HG02884 (cell line): ENCODE measurements around the gene KRTAP21-2.
A peak's percentile ranks its signal among the peaks of the same experiment; 100 is the strongest.
"Not testable (repeated sequence)": the region's sequence is repeated elsewhere in the genome, so short reads cannot be mapped to it uniquely, and the experiment has no call there.

Experiments used
- ATAC-seq: cut with Tn5 transposase; IDR thresholded peaks from one replicate; pipeline ENCODE4 v1.9.1; 2021; ENCODE audit warnings: mild to moderate bottlenecking, moderate library complexity; ENCODE audit not compliant: unreplicated experiment

Gene KRTAP21-2

DNA sequence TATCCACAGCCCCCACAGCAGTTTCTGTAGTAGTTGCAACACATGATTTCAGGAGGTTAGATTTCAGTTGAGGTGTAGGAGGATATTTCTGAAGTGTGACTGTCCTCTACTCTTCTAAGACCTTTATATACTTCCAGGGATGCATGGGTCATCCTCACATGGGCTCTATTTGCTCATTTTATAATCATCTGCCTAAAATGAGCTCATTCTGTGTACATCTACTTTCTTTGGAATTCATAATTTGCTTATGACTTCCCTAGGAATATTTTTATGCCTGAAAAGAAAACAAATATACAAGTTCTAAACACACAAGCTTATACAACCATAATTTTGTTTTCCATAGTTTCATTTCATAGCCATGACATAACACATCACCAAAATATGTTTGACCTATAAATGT lies at the start of gene KRTAP21-2:
TSS of gene KRTAP21-2 (minus strand) at position 101 of the 400 bp plus-strand sequence. CDS start at position 44, 57 bp downstream.
- ATAC-seq = no peak

DNA sequence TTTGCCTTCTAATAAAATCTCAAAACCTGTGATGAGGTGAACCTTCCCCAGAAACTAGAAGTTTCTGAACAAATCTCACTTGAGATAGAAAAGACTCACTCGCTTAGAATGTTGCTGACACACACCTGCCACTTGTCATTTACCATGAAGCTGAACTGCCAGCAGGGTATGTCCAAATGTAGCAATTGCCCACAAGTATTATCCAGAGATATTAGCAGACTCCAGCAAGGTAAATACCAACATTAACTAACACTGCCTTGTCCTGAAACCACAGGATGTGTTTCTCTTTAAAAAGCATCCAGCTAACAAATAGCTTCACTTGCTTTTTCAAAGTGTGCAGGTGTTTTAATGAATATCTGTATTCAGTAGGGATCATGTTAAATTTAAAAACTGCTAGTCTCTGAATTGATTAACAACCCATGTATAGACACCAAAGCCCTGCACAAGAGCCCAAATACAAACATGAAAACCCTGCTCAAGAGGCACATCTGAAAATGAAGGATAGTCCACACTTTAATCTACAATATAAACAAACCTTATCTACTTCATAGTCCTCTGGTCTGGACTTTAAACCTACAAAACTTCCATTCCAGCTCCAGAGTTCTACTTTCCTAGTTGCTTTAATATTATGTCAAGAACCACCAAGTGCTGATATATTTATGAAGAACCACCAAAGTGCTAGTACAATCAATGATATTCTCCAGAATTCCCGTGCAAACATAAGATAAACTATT lies 46.7 kb upstream of the KRTAP21-2 start:
- no peak for ATAC-seq

DNA sequence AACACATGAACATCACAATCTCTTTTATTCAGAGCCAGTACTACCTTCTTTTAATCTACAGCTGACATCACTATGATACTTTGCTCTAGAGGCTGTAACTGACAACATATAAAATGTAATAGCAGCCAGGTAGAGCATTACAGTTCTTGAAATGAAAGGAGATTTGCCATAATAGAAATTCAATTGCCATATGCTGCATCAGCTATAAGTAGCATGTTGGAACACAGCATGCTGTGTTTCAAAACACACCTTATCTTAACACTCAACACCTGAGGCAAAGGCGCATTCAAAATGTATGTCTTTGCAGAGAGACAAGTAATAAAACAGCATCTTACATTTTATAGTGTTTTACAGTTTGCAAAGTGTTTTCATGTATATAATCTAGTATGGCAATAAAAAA lies 32.2 kb upstream of the KRTAP21-2 start:
- ATAC-seq = no peak

DNA sequence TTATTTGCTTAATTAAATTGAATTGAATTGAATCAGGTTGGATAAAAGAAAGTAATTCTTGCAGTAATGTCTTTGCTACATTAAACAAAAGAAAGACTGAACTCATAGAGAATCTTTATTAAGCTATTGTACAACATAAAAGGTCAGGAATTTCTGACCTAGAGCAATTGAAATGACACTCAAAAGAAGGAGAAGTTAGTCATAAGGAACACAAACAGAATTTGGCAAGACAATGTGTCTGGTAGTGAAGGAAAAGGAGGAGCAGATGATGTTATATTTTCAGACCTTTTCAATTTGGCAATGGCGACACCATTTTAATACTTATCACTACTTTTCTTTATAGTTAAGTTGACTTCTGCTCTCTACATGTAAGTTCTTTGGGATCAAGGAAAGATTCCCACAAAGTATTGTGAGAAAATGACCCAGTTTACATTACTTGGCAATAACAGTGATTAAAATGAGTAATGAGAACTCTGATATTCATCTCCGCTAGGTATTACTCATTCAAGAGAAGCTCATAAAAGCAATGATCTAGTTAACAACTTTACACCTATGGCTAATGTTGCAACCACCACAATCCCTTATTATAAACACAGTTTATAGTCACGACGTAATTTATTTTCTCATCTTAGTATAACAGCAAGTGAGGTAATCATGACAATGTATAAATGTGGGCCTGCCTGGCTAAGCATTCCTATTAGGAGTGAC lies 22.8 kb upstream of the KRTAP21-2 start:
- no peak for ATAC-seq

DNA sequence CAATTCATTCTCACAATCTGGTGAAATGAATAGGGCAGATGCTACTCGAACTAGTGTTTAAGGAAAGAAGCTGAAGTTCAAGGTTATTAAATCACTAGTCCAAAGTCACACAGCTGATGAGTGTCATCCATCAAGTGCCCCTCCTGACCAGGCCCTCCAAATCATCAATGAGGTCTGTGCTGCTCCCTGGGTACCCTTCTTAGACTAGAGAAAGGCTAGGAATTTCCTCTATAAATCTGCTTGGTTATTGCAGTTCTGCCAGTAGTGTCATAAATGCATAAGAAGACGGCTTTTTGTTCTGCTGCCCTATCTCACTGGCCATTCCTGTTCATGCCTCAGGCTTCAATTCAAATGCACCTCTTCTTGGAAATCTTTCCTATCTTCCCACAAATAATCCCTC lies 13.7 kb upstream of the KRTAP21-2 start:
- no peak for ATAC-seq

DNA sequence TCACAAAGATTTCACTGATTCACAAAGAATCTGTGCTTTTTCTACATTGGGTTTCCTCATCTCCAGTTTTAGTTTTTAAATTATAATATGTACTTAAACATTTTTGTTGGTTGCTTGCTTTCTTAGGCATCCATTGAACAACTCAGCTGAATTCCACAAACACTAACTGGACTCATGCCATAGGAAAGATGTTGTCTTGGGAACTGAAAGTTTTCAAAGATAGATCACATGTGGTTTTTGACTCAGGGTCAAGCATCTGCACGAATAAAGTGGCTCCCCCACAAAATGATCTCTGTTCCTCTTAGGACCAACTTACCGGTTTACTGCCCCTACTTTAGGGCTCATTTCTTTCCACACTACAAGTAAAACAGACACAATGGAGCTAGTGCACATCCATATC lies 11.2 kb upstream of the KRTAP21-2 start:
- no peak for ATAC-seq

DNA sequence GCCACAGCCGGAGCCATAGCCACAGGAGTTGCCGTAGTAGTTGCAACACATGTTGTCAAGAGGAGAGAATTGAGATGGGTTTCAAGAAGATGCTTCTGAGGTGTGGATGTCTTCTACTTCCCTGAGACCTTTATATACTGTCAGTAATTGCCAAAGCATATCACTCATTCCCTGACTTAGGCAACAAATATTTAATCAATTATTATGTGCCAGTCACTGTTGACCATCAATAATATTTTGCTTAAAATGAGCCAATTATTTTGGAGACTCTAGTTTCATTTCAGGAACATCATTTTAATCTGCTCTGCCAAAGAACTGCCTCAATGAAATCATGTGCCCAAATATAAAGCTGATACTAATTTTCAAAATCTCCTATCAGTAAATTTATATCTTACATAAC lies 8.3 kb upstream of the KRTAP21-2 start, which contains the start of gene KRTAP21-1:
TSS of gene KRTAP21-1 (minus strand) at position 101 of the 400 bp plus-strand sequence. CDS start at position 51, 50 bp downstream.
- ATAC-seq = not testable (repeated sequence)

DNA sequence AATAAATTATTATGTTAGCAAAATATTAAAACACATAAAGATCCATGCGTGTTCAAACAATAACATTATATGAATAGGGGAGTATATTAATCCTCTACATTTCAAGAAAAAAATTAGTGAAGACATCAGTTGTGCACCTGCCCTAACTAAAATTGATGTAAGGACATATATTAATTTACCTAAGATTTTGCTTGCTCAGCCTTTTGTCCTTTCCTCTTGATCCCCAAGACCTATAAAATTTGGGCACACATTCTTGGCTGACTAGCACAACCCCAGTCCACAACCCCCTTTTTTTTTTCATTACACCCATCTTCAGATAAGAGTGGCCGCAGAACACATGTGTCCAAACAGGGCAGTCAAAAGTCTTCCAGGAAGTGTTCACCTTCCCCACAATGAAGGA lies 6.6 kb downstream of the KRTAP21-2 start:
- no peak for ATAC-seq

DNA sequence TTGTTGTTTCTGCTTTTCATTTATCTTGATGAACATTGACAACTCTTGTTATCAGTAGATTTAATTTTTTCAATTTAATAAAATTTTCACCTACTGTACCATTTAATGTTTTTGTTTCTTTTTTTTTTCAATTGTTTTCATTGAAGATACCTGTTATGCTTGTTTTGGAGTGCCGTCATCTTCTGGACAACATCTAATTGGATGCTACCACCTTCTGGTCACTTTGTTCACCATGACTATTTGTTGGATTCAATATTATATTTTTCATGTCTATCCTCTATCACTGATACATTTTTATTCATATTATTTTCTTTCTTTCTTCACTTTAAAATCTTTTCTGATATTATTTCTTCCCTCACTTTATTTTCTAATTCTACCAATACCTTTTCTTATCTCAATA lies 14.0 kb downstream of the KRTAP21-2 start:
- no peak for ATAC-seq

DNA sequence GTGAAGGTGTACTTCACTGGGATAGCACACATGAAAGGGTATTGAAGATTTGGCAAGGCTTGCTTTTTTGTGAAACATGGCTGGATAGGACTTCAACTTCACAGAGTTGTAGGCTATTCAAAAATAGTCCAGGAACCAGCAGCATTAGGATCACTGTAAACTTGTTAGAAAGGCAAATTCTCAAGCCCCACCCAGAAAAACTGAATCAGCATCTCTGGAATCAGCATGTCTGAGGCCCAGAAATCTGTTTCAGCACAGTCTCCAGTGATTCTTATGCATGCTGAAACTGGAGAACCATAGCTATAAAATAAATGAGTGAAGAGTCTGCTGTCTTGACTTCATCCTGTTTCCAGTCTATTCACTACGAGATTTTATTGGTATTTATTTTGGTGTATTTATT lies 20.3 kb downstream of the KRTAP21-2 start:
- no peak for ATAC-seq

DNA sequence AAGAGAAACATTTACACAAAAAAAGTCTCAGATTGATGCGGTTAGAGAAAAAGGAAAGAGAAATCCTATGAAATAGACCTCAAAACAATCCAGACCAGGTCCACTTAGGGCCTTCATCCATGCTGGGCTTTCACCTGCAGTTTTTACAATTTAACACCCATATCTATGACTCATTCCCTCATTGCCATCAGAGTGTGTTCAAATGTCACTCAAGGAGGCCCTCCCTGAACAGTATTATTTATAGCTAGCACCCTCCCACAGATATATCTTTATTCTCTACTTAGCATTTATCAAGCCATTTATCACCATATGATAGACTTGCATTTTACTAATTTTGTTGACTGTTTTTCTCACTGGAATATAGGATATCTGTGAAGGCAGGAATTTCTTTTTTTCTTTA lies 27.7 kb downstream of the KRTAP21-2 start:
- peak; percentile 50 for ATAC-seq

DNA sequence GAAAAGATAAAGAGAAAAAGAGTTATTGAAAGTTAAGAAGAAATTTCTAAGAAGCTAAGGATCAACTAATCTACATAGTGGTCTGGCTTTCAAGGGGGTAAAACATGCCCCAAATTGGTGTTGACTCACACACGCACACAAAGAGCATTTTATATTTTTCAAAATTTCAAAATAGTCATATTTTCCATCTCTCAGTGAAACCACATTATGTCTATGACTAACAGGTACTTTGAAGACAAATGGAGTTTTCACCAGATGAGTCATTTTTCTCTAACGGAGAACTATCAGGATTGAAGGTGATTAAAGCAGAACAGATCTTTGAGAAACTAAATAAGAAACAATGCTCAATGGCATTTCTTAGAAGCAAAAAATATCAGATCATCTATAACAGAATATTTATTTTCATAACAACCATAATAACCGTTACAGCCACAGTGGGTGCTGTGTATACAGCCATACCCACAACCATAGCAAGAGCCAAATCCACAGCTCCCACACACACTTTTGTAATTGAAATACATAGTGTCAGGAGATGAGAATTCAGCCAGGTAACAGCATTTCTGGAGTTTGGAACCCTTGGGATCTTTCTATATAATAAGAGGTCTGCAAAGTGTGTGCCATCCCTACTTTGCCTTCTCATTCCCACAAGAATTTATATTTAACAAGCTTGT lies 28.7 kb downstream of the KRTAP21-2 start, which contains the start of gene KRTAP21-3:
TSS of gene KRTAP21-3 (minus strand) at position 539 of the 671 bp plus-strand sequence. CDS start at position 521, 18 bp downstream.
- ATAC-seq = peak; percentile 80

DNA sequence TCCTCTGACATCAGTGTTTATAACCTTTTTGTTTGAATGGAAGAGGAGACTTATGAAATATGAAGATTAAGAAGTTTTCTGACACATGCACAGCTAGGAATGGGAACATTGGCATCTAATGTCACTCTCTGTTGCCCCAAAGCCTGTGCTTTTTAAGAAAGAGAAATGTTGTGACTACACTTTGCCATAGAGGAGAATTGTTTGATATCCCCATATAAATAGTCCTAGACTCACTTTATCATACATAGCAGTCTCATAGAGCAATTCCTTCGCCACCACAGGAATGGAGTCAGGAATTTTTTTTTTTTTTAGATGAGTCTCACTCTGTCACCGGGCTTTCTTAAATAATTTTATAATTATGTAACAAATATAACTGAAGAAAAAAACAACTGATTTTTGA lies 30.0 kb downstream of the KRTAP21-2 start:
- ATAC-seq = no peak

DNA sequence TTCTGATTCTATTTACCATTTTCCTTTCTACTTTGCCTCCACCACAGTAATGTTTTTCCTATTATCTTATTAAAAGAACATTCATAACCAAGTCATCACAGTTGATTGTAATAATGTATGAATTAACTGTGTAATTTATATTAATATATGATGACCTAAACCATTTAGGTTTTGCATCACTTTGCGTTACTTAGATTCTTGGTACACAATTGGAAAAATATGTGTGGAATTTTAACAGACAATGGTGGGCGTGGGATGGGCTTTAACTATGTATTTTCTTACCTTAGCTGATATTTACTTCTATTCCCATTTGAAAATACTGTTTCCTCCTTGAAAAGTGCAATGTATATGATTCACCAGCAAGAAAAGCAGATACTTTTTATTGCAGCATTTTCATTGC lies 32.1 kb downstream of the KRTAP21-2 start:
- ATAC-seq = no peak

DNA sequence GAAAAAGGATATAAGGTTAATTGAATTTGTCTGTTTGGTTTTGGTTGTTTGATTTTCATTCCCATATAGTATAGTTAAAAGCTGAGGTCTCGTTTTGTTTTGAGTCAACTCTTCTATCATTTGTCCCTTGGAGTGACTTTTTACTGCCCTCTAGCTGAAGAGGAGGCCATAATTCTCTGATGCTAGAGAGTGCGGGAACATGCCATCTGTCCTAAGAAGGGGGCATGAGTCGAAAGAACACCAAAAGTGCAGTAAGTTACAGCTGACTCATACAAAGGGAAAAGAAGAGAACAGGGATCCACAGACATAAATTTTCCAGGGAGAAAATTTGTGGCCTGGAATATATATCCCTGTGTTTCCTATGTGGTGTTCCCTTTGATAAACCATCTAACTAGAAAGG lies 32.6 kb downstream of the KRTAP21-2 start:
- no peak for ATAC-seq

DNA sequence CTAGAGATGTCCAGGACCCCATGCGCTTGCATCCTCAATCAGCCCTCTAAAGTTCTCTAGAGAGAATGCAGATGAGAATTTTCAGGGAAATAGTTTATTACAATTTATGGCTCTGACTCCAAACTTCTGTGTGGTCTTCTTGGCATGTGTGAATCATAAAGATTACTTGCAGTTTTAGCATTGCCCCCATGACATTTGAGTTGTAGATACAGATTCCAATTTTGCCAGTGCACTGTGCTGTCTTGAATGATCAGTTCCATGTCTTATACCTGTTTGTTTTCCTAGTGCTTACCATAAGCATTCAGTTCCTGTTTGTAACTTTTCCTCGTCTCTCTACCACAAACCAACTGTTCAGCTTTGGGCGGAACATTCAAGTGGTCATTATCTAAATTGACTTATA lies 33.3 kb downstream of the KRTAP21-2 start:
- ATAC-seq = no peak

DNA sequence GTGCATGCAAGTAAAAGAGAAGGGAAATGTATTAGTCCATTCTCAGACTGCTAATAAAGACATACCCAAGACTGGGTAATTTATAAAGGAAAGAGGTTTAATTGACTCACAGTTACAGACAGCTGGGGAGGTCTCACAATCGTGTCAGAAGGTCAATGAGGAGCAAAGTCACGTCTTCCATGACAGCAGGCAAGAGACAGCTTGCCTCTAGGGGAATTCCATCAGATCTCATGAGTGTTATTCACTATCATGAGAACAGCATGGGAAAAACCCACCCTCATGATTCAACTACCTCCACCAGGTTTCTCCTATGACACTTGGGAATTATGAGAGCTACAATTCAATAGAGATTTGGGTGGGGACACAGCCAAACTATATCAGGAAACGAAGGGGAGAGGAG lies 36.6 kb downstream of the KRTAP21-2 start:
- ATAC-seq = no peak

DNA sequence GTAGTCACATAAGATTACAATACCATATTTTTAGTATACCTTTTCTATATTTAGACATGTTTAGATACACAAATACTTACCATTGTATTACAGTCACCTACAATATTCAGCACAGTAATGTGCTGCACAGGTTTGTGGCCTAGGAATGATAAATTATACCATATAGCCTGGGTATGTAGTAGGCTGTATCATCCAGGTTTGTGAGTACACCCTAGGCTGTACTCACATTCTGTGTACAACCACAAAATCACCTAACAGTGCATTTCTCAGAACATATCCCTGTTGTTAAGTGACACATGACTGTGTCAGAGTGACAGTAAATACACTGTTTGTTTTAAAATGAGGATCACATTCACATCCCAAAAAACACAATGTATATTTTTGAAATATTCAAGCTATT lies 39.6 kb downstream of the KRTAP21-2 start:
- no peak for ATAC-seq
